ENCODE measurements around the gene ATP5ME.

ATP5ME gene

GRCh38 chr4:666822-667544 lies 7.1 kb downstream of the ATP5ME start:
- DNase-seq (ENCODE audit: low read depth), result no peak

- no peak for DNase-seq (ENCODE audit: low read depth)
Observed at GRCh38 chr4:666436-666810, 7.7 kb downstream of the ATP5ME start.

- DNase-seq (ENCODE audit: low read depth), result no peak
Observed at GRCh38 chr4:665751-666435, 8.2 kb downstream of the ATP5ME start.

- DNase-seq (ENCODE audit: low read depth), result no peak
Observed at GRCh38 chr4:665381-665750, 8.7 kb downstream of the ATP5ME start.

- no peak for DNase-seq (ENCODE audit: low read depth)
Observed at GRCh38 chr4:664713-665231, 9.3 kb downstream of the ATP5ME start.

- peak; percentile 66 for DNase-seq (ENCODE audit: low read depth)
Observed at GRCh38 chr4:663438-664428, 10.3 kb downstream of the ATP5ME start.

- no peak for DNase-seq (ENCODE audit: low read depth)
Observed at GRCh38 chr4:663046-663437, 11.0 kb downstream of the ATP5ME start.

- no peak for DNase-seq (ENCODE audit: low read depth)
Observed at GRCh38 chr4:661881-662761, 12.0 kb downstream of the ATP5ME start.

- DNase-seq (ENCODE audit: low read depth), result no peak
Observed at GRCh38 chr4:661231-661630, 12.8 kb downstream of the ATP5ME start.

- DNase-seq (ENCODE audit: low read depth), result no peak
Observed at GRCh38 chr4:660401-660800, 13.7 kb downstream of the ATP5ME start.

GRCh38 chr4:659851-660250 lies 14.2 kb downstream of the ATP5ME start:
- DNase-seq (ENCODE audit: low read depth), result no peak

- no peak for DNase-seq (ENCODE audit: low read depth)
Observed at GRCh38 chr4:658681-659667, 15.1 kb downstream of the ATP5ME start.

- DNase-seq (ENCODE audit: low read depth), result no peak
Observed at GRCh38 chr4:657834-658667, 16.0 kb downstream of the ATP5ME start.

- no peak for DNase-seq (ENCODE audit: low read depth)
Observed at GRCh38 chr4:657338-657833, 16.7 kb downstream of the ATP5ME start.

GRCh38 chr4:656436-657337 lies 17.4 kb downstream of the ATP5ME start:
- DNase-seq (ENCODE audit: low read depth), result no peak

GRCh38 chr4:655464-656151 lies 18.5 kb downstream of the ATP5ME start:
- no peak for DNase-seq (ENCODE audit: low read depth)

GRCh38 chr4:654871-655463 lies 19.1 kb downstream of the ATP5ME start:
- DNase-seq (ENCODE audit: low read depth), result no peak

Data from activated T-cell treated with anti-CD3 and anti-CD28 coated beads for 24 hours (primary cell).